DND-41 (cell line): Measurements from ENCODE around the gene PELI2.

Experiments
- ATAC-seq: fragments of 200-7000 bp; cut with Tn5 transposase; 3 replicates; pipeline ENCODE4 v1.9.1; 2021; ENCODE audit warnings: low read depth; ENCODE audit not compliant: insufficient read depth
- DNase-seq: peaks from one replicate; pipeline ENCODE4 v3.0.0-alpha.2; 2020
- H2AFZ ChIP-seq: 2 replicates; pipeline ENCODE4 v1.6.0; 2012; ENCODE audit warnings: low read depth, low read length
- H3K27ac ChIP-seq: 2 replicates; pipeline ENCODE4 v1.5.1; 2012; ENCODE audit warnings: low read length, inconsistent platforms
- H3K27me3 ChIP-seq: fragments of 200-600 bp; sonication (generic); 2 replicates; pipeline ENCODE4 v1.6.0; 2012; ENCODE audit warnings: low read length, mild to moderate bottlenecking, inconsistent platforms; ENCODE audit not compliant: insufficient read depth, poor library complexity
- H3K36me3 ChIP-seq: 2 replicates; pipeline ENCODE4 v1.5.1; 2012; ENCODE audit warnings: low read length, inconsistent platforms; ENCODE audit not compliant: insufficient read depth
- H3K4me1 ChIP-seq: 2 replicates; pipeline ENCODE4 v1.5.1; 2012; ENCODE audit warnings: mild to moderate bottlenecking, low read length; ENCODE audit not compliant: insufficient read depth
- H3K4me2 ChIP-seq: 2 replicates; pipeline ENCODE4 v1.6.0; 2012; ENCODE audit warnings: mild to moderate bottlenecking, moderate library complexity, low read length, inconsistent platforms; ENCODE audit not compliant: insufficient read depth
- H3K4me3 ChIP-seq, 2 experiments: fragments of 200-600 bp in 1 of 2; shearing (Covaris generic) in 1 of 2; 2 replicates each; pipeline ENCODE4 v1.5.1; 2012 to 2016; ENCODE audit warnings: inconsistent platforms in 2 of 2, low read length in 2 of 2, mild to moderate bottlenecking in 2 of 2, low read depth in 1 of 2, moderate library complexity in 1 of 2
- H3K79me2 ChIP-seq: 2 replicates; pipeline ENCODE4 v1.6.0; 2012; ENCODE audit warnings: low read length, inconsistent platforms; ENCODE audit not compliant: insufficient read depth
- H3K9ac ChIP-seq: 2 replicates; pipeline ENCODE4 v1.6.0; 2012; ENCODE audit warnings: low read depth, mild to moderate bottlenecking, inconsistent platforms, low read length, moderate library complexity
- H3K9me3 ChIP-seq: 2 replicates; pipeline ENCODE4 v1.5.1; 2012; ENCODE audit warnings: low read length, moderate library complexity, mild to moderate bottlenecking, inconsistent platforms; ENCODE audit not compliant: insufficient read depth, severe bottlenecking
- H4K20me1 ChIP-seq: 2 replicates; pipeline ENCODE4 v1.6.0; 2012; ENCODE audit warnings: low read length; ENCODE audit not compliant: insufficient read depth
- EZH2 ChIP-seq: IDR thresholded peaks from 3 replicates; pipeline ENCODE4 v1.6.1; 2012; ENCODE audit warnings: borderline replicate concordance, low read depth, mild to moderate bottlenecking, moderate library complexity, low read length, inconsistent platforms; ENCODE audit not compliant: severe bottlenecking
- TF ChIP-seq, protein P1 (sequence below): IDR thresholded peaks from 2 replicates; pipeline ENCODE4 v1.5.1; 2012; ENCODE audit warnings: borderline replicate concordance, low read length, moderate library complexity, mild to moderate bottlenecking; ENCODE audit not compliant: poor library complexity, severe bottlenecking; ENCODE audit errors: extremely low read depth

The PELI2 gene

DNA sequence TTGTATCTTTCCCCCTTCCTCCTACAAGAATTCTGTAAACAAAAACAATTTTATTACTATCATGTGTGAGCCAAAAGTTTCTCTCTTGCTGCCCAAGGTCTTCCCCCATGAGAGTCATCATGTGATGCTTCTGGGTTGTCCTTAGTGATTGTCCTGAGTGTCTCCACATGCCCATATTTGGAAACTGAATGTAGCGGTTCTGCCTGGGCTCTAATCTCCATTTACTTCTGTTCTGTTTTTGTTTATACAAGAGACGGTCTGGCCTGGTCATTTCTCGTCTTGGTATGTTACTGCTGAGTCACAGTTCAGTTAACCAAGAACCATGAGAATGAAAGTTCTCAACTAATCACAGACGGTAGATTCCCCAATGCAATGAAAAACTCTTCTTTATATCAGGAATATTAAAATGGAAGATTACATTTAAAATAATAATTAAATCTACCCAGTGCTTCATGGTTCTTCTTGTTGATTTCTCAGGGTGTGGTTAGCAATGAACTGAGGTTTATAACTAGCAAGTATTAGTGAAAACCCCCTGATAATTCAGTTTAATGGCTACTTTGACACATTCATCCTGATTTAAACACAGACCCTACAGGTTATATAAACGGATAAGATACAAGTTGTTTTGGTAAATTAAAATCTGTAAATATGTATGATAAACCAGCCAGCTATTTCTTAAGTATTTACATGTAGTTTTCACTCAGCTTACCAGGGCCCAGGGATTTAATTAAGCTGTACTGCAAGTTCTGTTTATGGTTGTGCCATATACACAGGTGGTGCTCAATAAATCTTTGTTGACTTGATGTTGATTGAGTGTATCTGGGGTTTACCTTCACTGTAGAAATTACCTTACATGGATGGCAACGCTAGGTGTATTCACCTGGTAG, 81.1 kb downstream of the PELI2 start:
- Histone ChIP-seq H3K36me3 (peaks cover 16% of the 10 kb centered on the region), H3K4me1 (peaks cover 68% of the 10 kb centered on the region), H3K9me3 (no peaks in the 10 kb centered on the region), H2AFZ (no peak overlapping the region), H3K9ac (no peak overlapping the region), H3K4me3 (no peak overlapping the region), H3K27ac (peak overlapping the region; percentile 58), H3K4me2 (no peak overlapping the region), H3K27me3 (no peaks in the 10 kb centered on the region), H4K20me1 (peaks cover 6% of the 10 kb centered on the region; the same call in 1 of the 2 replicates), H3K79me2 (peaks cover 86% of the 10 kb centered on the region)
- no peak for DNase-seq
- no peak for ATAC-seq
- TF ChIP-seq, protein P1, sequence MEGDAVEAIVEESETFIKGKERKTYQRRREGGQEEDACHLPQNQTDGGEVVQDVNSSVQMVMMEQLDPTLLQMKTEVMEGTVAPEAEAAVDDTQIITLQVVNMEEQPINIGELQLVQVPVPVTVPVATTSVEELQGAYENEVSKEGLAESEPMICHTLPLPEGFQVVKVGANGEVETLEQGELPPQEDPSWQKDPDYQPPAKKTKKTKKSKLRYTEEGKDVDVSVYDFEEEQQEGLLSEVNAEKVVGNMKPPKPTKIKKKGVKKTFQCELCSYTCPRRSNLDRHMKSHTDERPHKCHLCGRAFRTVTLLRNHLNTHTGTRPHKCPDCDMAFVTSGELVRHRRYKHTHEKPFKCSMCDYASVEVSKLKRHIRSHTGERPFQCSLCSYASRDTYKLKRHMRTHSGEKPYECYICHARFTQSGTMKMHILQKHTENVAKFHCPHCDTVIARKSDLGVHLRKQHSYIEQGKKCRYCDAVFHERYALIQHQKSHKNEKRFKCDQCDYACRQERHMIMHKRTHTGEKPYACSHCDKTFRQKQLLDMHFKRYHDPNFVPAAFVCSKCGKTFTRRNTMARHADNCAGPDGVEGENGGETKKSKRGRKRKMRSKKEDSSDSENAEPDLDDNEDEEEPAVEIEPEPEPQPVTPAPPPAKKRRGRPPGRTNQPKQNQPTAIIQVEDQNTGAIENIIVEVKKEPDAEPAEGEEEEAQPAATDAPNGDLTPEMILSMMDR, result no peak
- TF ChIP-seq EZH2, result no peak

DNA sequence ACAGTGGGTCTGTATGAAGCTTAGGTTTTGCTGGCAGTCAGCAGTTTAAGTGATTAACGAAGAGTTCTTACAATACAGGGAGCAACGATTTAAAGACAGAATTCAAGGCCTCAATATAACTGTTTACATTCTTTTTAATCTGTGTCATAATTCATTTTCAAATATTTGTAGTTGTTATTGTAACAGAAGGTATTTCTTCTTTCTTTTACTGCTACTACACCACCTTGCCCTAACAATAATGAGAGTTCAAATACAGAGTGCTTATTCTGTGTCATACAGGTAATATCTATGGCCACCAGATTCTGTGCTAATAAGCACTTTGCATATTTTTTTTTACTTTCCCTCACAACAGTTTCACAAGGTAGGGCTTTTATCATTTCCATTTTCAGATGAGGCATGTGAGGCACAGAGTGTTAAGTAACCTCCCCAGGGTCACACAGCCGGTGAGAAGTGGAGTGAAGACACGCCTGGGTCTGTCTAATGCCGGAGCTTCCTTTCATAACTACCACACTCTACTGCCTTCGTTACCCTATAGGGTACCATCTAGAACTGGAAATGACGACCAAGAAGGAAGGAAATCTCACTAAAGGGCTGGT, 81.9 kb downstream of the PELI2 start:
- peak overlapping the region; percentile 27 for H3K27ac ChIP-seq
- no peak overlapping the region for H3K9ac ChIP-seq
- peaks cover 90% of the 10 kb centered on the region for H3K79me2 ChIP-seq
- peaks cover 68% of the 10 kb centered on the region for H3K4me1 ChIP-seq
- no peak overlapping the region for H2AFZ ChIP-seq
- no peak overlapping the region for H3K4me3 ChIP-seq
- H3K36me3 ChIP-seq, result peaks cover 16% of the 10 kb centered on the region
- no peak for TF ChIP-seq EZH2
- TF ChIP-seq, protein P1, result no peak
- H3K4me2 ChIP-seq, result no peak overlapping the region
- DNase-seq, result no peak
- H4K20me1 ChIP-seq, result peaks cover 8% of the 10 kb centered on the region; the same call in 1 of the 2 replicates
- ATAC-seq, result no peak
- H3K9me3 ChIP-seq, result no peaks in the 10 kb centered on the region
- H3K27me3 ChIP-seq, result no peaks in the 10 kb centered on the region

DNA sequence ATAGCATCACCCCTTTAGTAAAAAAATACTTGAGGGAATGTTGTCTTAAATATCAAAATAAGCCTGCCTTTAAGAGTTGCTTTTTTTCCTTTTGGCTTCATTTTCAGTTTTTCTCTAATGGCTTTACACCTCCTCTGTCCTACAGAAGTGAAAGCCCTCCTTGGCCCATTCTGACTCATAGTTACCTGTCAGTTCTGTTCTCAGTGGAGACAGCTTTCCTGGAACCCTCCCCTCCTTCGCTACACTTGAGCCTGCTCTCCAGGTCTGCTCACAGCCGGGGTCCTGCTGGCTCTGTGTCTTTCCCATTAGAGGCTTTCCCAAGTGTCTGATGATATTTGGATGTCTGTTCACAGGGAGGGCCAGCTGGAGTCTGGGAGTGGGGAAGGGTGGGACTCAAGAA, 84.0 kb downstream of the PELI2 start:
- Histone ChIP-seq H3K79me2 (peaks cover 100% of the 10 kb centered on the region), H3K27me3 (no peaks in the 10 kb centered on the region), H3K27ac (no peak overlapping the region), H3K4me3 (no peak overlapping the region), H3K9ac (no peak overlapping the region), H2AFZ (no peak overlapping the region), H4K20me1 (peaks cover 13% of the 10 kb centered on the region), H3K9me3 (no peaks in the 10 kb centered on the region), H3K4me2 (no peak overlapping the region), H3K36me3 (peaks cover 16% of the 10 kb centered on the region), H3K4me1 (peaks cover 62% of the 10 kb centered on the region)
- no peak for TF ChIP-seq EZH2
- TF ChIP-seq, protein P1, result no peak
- DNase-seq (no peak), ATAC-seq (no peak)
